Epithelial cell of proximal tubule (primary cell): ENCODE data around the gene CACNA2D2. TPM values are rescaled to one million over a fixed set of nuclear protein-coding genes. Genes with fewer than 3 reads are reported as not detected.
A peak's percentile ranks its signal among the peaks of the same experiment; 100 is the strongest.

Experiments
- DNase-seq: peaks from one replicate; pipeline ENCODE4 v3.0.0-alpha.2; 2011; ENCODE audit warnings: low read depth
- H3K4me3 ChIP-seq: 2 replicates; pipeline ENCODE4 v1.5.1; 2011; ENCODE audit warnings: low read depth, mild to moderate bottlenecking, low read length
- CTCF ChIP-seq: conservative IDR thresholded peaks from 2 replicates; pipeline ENCODE4 v1.5.1; 2012; ENCODE audit warnings: low read depth, mild to moderate bottlenecking, low read length
- total RNA-seq: library from RNA; depleted of rRNA; stranded (reverse); fragments of >200 nt; gene quantifications from 2 replicates; pipeline ENCODE4 v1.2.3, GENCODE V29; 2015

Gene CACNA2D2
- total RNA-seq, 1 donor from 2014 or later = not detected

- DNase-seq = no peak
- TF ChIP-seq CTCF = no peak
- peak overlapping the region; percentile 94 for H3K4me3 ChIP-seq
These were observed 146.0 kb downstream of the CACNA2D2 start for GRCh38 chr3:50357481-50357880.

GRCh38 chr3:50356553-50356952 lies 146.9 kb downstream of the CACNA2D2 start:
- no peak for DNase-seq
- TF ChIP-seq CTCF = no peak
- peak overlapping the region; percentile 94 for H3K4me3 ChIP-seq

GRCh38 chr3:50355829-50356552 lies 147.4 kb downstream of the CACNA2D2 start:
- no peak for DNase-seq
- H3K4me3 ChIP-seq = peak overlapping the region; percentile 94
- TF ChIP-seq CTCF = no peak

- no peak for DNase-seq
- TF ChIP-seq CTCF = no peak
These were observed 148.6 kb downstream of the CACNA2D2 start for GRCh38 chr3:50354850-50355249.

GRCh38 chr3:50354186-50354764 lies 149.2 kb downstream of the CACNA2D2 start:
- TF ChIP-seq CTCF = no peak
- H3K4me3 ChIP-seq = no peak overlapping the region
- DNase-seq = no peak

More at GRCh38 chr3:50354850-50355249, 148.6 kb downstream of the CACNA2D2 start:
- no peak overlapping the region for H3K4me3 ChIP-seq

- no peak for DNase-seq
- TF ChIP-seq CTCF = no peak
- H3K4me3 ChIP-seq = no peak overlapping the region
These were observed 150.0 kb downstream of the CACNA2D2 start for GRCh38 chr3:50353245-50354004.
